Gastroesophageal sphincter (tissue), 4 donors: Measurements from ENCODE around the gene ABLIM2. TPM values are rescaled to one million over a fixed set of nuclear protein-coding genes. Genes with fewer than 3 reads are reported as not detected.

Source experiments
- ATAC-seq: fragments of 150-250 bp; one replicate; pipeline ENCODE4 v1.9.1; 2016; ENCODE audit warnings: mild to moderate bottlenecking, moderate library complexity
- H3K27ac ChIP-seq, 4 donors: fragments of 200-600 bp; sonication (generic) in 3 of 4; 1 replicate in 3 of 4; 2 replicates in 1 of 4; pipeline ENCODE4 v1.5.1; 2016 to 2019
- H3K27me3 ChIP-seq: fragments of 200-600 bp; sonication (generic); one replicate; pipeline ENCODE4 v1.5.1; 2019
- H3K36me3 ChIP-seq, 2 donors: fragments of 200-600 bp; sonication (generic); one replicate each; pipeline ENCODE4 v1.5.1; 2019; ENCODE audit warnings: control low read depth in 1 of 2
- H3K4me1 ChIP-seq, 3 donors: fragments of 200-600 bp; sonication (generic); 1 replicate in 2 of 3; 2 replicates in 1 of 3; pipeline ENCODE4 v1.5.1; 2016 to 2019; ENCODE audit warnings: control low read depth in 2 of 3
- H3K4me3 ChIP-seq, 2 donors: fragments of 200-600 bp; sonication (generic); one replicate each; pipeline ENCODE4 v1.5.1; 2019; ENCODE audit warnings: mild to moderate bottlenecking in 1 of 2, moderate library complexity in 1 of 2
- H3K9me3 ChIP-seq, 3 donors: fragments of 200-600 bp; sonication (generic); one replicate each; pipeline ENCODE4 v1.5.1; 2017 to 2019; ENCODE audit warnings: control low read depth in 2 of 3
- CTCF ChIP-seq, 4 experiments: fragments of 200-600 bp in 2 of 4; fragments of 450-650 bp in 2 of 4; sonication (generic) in 1 of 4; IDR thresholded peaks; one replicate each; pipeline ENCODE4 v1.5.1; 2017 to 2019; ENCODE audit warnings: antibody characterized with exemption in 4 of 4, mild to moderate bottlenecking in 2 of 4, moderate library complexity in 2 of 4
- EP300 ChIP-seq: sonication (generic); formaldehyde crosslinking; IDR thresholded peaks from one replicate; pipeline ENCODE4 v1.6.1; 2017; ENCODE audit warnings: antibody characterized with exemption, mild to moderate bottlenecking
- POLR2A ChIP-seq, 2 donors: fragments of 450-650 bp; IDR thresholded peaks; one replicate each; pipeline ENCODE4 v1.6.1; 2017; ENCODE audit warnings: antibody characterized with exemption in 2 of 2, mild to moderate bottlenecking in 2 of 2, moderate library complexity in 1 of 2
- POLR2AphosphoS5 ChIP-seq: sonication (generic); formaldehyde crosslinking; IDR thresholded peaks from one replicate; pipeline ENCODE4 v1.6.1; 2017; ENCODE audit warnings: antibody characterized with exemption
- WGBS, 2 donors: methylation state at CpG; one replicate each; pipeline ENCODE4 v1.1.5; 2018; ENCODE audit warnings: low coverage in 1 of 2; 5-methylcytosine and 5-hydroxymethylcytosine counted together
- total RNA-seq, 4 donors: library from RNA; depleted of rRNA; stranded (reverse); fragments of >200 nt; gene quantifications; one replicate each; pipeline ENCODE4 v1.1.0, GENCODE V29; 2016

ABLIM2 gene
- total RNA-seq, 4 donors from 2014 or later: 5.0 to 13.5 (median 8.0) TPM

GRCh38 chr4:8071766-8072165, 86.8 kb downstream of the ABLIM2 start:
- peaks cover 0 to 27% of the 10 kb centered on the region in 2 donors for H3K36me3 ChIP-seq
- no peak overlapping the region for H3K4me3 ChIP-seq
- TF ChIP-seq CTCF (IDR thresholded peaks at IDR 0.05) (no peak), POLR2A (IDR thresholded peaks at IDR 0.05) (no peak), EP300 (no peak), POLR2AphosphoS5 (no peak)
- no peak for ATAC-seq
- H3K4me1 ChIP-seq: no peaks in the 10 kb centered on the region
- peaks cover 7% of the 10 kb centered on the region for H3K27me3 ChIP-seq
- no peaks in the 10 kb centered on the region for H3K9me3 ChIP-seq
- H3K27ac ChIP-seq: no peak overlapping the region
- no CpG with 5 or more reads among the region's 23 CpGs for WGBS, 2 donors

- no peak overlapping the region for H3K27ac ChIP-seq
- H3K9me3 ChIP-seq: no peaks in the 10 kb centered on the region
- no peak overlapping the region for H3K4me3 ChIP-seq
- 65% methylated on average over 4 of the region's 30 CpGs; no CpG with 5 or more reads in 1 of the 2 donors for WGBS, 2 donors
- H3K27me3 ChIP-seq: peaks cover 7% of the 10 kb centered on the region
- no peak for TF ChIP-seq POLR2AphosphoS5
- TF ChIP-seq EP300: no peak
- no peak for TF ChIP-seq POLR2A (IDR thresholded peaks at IDR 0.05)
- no peaks in the 10 kb centered on the region for H3K4me1 ChIP-seq
- H3K36me3 ChIP-seq: peaks cover 0 to 22% of the 10 kb centered on the region in 2 donors
- ATAC-seq: no peak
Observed at GRCh38 chr4:8070736-8071718, 87.6 kb downstream of the ABLIM2 start.

- H3K9me3 ChIP-seq: peaks cover 0 to 7% (median 0%) of the 10 kb centered on the region in 3 donors
- H3K4me1 ChIP-seq: no peaks in the 10 kb centered on the region
- H3K27me3 ChIP-seq: peaks cover 7% of the 10 kb centered on the region
- WGBS, 2 donors: 94 to 95% methylated on average over 8 to 13 of the region's 27 CpGs
- no peak for ATAC-seq
- H3K27ac ChIP-seq: no peak overlapping the region
- no peak overlapping the region for H3K4me3 ChIP-seq
- TF ChIP-seq EP300 (no peak), CTCF (IDR thresholded peaks at IDR 0.05) (no peak), POLR2AphosphoS5 (no peak), POLR2A (IDR thresholded peaks at IDR 0.05) (no peak)
- H3K36me3 ChIP-seq: peaks cover 0 to 20% of the 10 kb centered on the region in 2 donors
Observed at GRCh38 chr4:8069102-8069752, 89.4 kb downstream of the ABLIM2 start.

GRCh38 chr4:8067945-8068896, 90.4 kb downstream of the ABLIM2 start:
- TF ChIP-seq POLR2A (IDR thresholded peaks at IDR 0.05) (no peak), POLR2AphosphoS5 (no peak), EP300 (no peak), CTCF (IDR thresholded peaks at IDR 0.05) (no peak)

More at GRCh38 chr4:8067945-8068896, 90.4 kb downstream of the ABLIM2 start:
- Histone ChIP-seq H3K36me3 (peaks cover 0 to 18% of the 10 kb centered on the region in 2 donors), H3K27ac (no peak overlapping the region), H3K9me3 (peaks cover 0 to 18% (median 0%) of the 10 kb centered on the region in 3 donors), H3K27me3 (peaks cover 7% of the 10 kb centered on the region), H3K4me3 (no peak overlapping the region), H3K4me1 (no peaks in the 10 kb centered on the region)
- no CpG with 5 or more reads among the region's 28 CpGs for WGBS, 2 donors
- no peak for ATAC-seq
